ENCODE data around the gene SPOCK3.
"Not testable (repeated sequence)": the region's sequence is repeated elsewhere in the genome, so short reads cannot be mapped to it uniquely, and the experiment has no call there.

SPOCK3 gene

DNA sequence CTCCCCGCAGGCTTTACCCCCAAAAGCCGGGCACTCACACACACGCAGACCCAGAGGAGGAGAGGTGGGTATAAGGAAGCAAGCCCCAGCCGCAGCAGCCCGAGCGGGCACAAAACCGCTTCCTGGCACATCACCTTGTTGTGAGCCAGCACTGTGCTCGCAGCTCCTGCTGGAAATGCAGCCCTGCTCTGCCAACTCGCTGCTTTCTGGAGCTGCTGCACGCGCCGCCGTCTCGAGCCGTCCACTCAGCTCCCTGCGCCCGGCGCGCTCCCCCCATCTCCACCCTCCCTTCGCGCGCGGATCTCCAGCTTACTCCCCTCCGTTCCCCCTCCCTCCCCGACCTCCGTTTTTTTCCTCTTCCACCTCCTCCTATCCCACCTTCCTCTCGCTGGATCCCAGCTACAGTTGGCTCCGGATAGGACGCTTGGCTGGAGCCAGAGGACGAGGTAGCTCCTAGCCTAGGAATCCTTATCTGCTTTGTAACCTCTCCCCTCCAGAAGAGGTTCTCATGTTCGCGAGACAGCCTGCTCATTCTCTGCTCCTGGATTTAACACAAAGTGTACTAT, at the start of gene SPOCK3:
Gene SPOCK3, minus strand, starts transcription at position 179 of the 566 bp plus-strand sequence.
- DNase-seq (ENCODE audit: low read depth): peak; percentile 1

DNA sequence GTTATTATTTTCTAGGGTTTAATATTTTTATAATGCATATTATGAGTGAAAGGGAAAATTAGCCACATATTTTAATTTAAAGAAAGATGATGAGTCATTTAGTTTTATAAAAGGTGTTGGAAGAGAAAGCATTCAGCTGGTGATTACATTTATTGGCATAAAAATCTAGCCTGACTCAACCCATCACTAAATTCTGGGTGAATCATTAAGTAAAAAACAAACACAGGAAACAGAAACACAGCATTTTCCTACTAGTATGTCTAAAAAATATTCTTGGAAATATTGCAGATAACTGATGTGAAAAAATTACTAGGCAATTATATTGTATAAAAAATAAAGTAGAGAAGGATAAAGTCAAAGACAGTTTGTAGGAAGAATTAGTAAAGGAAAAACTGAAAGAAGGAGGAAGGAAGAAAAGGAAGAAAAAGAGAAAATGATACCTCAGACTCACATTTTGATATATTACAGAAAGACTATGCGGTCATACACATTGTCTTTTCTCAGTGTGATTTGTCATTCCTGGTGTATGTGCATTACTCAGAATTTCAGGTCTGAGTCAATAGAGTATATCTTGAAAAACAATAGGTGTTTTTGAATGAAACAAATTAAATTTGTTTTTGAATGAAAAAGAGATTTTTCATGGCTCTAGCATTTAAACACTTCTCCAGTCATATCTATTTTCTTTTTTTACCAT, 48.0 kb upstream of the SPOCK3 start:
- no peak for DNase-seq (ENCODE audit: low read depth)

GRCh38 chr4:167281545-167281944, 47.3 kb upstream of the SPOCK3 start:
- DNase-seq (ENCODE audit: low read depth): not testable (repeated sequence)

DNA sequence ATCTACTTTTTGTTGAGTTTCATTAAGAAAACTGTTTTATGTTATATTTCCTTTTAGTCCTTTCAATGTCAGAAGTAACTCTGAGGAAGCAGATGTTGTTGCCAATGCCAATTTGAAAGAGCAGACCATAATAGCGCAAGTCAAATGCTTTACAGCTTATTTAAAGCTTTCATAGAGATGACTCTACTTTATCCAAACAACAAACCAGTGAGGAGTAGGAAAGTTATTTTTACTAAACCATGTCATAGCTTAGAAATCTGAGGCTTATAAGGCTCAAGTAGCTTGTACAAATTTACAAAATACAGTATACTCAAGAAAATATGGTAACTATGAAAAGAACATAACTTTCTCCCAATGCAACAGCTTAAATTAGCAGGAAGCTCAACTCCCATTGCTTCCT, 40.1 kb upstream of the SPOCK3 start:
- no peak for DNase-seq (ENCODE audit: low read depth)

GRCh38 chr4:167265231-167265630, 30.9 kb upstream of the SPOCK3 start:
- no peak for DNase-seq (ENCODE audit: low read depth)

- DNase-seq (ENCODE audit: low read depth): no peak
These were observed 14.0 kb upstream of the SPOCK3 start for GRCh38 chr4:167248271-167248670.

GRCh38 chr4:167239627-167240026, 5.3 kb upstream of the SPOCK3 start:
- no peak for DNase-seq (ENCODE audit: low read depth)

DNA sequence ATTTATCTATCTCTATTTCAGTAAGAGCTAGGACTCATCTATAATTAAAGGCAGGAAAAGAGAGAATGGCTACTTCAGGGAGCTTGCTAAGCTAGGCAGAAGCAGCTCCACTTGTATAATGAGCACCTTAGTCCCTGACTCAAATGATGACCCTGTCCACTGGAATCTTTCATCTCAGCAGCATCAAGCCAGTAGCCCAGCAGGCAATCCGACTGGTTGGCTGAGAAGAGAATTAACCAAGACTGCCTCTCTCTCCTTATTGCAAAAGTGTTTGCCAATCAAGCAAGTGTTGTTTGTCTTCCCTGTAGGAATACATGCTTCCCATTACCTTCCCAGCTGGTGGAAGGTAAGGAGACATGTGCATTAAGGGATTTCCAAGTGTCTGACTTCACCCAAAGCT, 3.9 kb upstream of the SPOCK3 start:
- DNase-seq (ENCODE audit: low read depth): no peak

DNA sequence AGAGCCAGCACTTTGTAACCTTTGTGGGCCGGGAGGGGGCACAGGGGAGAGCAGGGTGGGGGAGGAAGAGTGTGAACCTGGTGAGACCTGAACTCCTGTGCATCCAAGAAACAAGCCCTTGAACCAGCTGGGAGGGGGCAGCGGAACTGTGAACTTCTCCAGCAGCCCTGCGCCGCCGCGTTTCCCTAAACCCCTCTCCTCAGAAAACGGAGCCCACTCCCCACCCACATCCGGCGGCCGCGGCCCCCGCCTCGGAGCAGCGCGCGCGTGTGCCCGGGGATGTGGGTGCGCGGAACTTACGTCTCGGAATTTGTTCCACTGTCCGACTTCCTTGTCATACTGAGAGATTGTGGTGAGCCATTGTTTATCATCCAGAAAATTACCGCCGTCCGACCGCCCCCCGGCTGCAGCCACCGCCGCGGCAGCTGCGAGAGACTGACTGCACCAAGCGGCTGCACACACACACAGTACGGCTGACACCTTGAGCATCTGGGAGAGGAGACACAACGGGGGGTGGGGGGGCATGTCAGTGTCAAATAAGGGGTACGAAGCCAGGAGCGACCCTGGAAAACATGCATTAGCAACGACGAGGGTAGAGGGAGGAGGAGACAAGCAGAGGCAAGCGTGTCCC, 494 bp downstream of the SPOCK3 start:
- no peak for DNase-seq (ENCODE audit: low read depth)

DNA sequence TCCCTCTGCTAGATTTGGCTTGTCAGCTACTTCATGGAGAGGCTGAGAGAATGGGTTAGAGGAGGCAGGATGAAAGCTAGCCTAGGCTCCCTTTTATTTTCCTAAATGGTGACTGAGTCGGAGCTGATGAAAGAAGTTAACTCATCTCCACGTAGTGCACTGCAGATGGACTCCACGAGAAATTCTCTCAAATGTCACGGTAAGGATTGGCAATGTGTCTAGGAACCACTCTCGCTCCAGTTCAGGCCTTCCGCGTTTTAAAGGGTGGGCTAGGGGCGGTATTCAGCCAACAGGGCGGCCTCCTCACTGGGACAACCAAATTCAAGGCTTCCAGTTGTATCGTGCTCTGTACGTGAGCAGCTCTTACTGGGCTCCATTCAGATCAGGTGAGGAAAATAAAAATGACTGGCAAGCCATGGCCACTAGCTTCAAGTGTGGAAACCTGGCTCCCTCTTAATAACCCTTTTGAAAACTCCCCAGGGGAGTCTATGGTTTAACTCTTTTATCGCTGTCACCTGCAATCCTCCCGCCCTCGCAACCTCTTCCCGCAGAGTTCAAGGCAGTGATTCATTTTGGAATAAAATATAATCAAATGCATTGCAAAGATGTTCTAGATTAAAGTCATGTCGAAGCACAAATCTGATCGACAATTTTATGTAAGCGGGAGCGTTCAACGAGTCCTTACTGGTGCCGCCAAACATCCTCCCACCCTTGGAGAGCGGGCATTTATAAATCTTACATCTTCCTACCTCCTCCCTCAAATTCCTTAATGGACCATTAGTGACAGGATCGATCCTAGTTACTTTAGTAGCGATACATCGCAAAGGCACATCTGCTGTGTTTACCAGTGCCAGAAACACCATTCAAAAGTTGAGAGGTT, 1.2 kb downstream of the SPOCK3 start:
- DNase-seq (ENCODE audit: low read depth): no peak

GRCh38 chr4:167230744-167231143, 3.5 kb downstream of the SPOCK3 start:
- DNase-seq (ENCODE audit: low read depth): no peak

DNA sequence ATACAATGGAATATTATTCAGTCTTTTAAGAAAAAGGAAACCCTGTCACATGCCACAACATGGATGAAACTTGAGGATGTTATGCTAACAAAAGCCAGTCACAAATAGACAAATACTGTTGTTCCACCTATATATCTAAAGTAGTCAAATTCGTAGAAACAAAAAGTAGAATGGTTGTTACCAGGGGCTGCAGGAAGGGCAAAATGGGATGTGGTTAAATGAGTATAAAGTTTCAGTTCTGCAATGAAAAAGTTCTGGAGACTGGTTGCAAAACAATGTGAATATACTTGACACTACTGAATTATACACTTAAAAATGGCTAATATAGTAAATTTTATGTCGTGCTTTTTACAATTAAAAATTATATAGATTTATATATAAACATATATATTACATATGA, 12.2 kb downstream of the SPOCK3 start:
- DNase-seq (ENCODE audit: low read depth): no peak

- DNase-seq (ENCODE audit: low read depth): no peak
These were observed 13.2 kb downstream of the SPOCK3 start for GRCh38 chr4:167221084-167221483.

GRCh38 chr4:167218022-167218608, 16.2 kb downstream of the SPOCK3 start:
- DNase-seq (ENCODE audit: low read depth): no peak

DNA sequence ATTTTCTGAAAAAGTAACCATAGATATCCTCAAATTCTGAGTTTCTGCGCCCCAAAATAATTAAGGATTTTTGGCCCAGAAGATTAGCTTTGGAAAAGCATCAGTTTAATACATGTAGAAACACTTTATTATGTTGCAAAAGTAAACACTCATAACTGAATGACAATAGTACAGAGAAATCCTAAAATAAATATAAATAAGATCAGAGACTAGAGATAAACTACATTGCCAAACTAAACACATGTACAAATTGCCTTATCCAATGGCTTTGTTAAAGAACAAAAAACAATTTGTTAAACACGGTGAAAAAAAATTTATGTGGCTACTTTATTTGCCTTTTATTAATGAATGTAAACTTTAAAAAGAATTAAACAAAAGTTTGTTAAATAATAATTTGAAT, 17.5 kb downstream of the SPOCK3 start:
- no peak for DNase-seq (ENCODE audit: low read depth)

- no peak for DNase-seq (ENCODE audit: low read depth)
These were observed 24.1 kb downstream of the SPOCK3 start for GRCh38 chr4:167210166-167210565.

- DNase-seq (ENCODE audit: low read depth): no peak
These were observed 37.8 kb downstream of the SPOCK3 start for GRCh38 chr4:167196344-167197012.

GRCh38 chr4:167190379-167190778, 43.9 kb downstream of the SPOCK3 start:
- no peak for DNase-seq (ENCODE audit: low read depth)

GRCh38 chr4:167185465-167185864, 48.8 kb downstream of the SPOCK3 start:
- DNase-seq (ENCODE audit: low read depth): no peak

DNA sequence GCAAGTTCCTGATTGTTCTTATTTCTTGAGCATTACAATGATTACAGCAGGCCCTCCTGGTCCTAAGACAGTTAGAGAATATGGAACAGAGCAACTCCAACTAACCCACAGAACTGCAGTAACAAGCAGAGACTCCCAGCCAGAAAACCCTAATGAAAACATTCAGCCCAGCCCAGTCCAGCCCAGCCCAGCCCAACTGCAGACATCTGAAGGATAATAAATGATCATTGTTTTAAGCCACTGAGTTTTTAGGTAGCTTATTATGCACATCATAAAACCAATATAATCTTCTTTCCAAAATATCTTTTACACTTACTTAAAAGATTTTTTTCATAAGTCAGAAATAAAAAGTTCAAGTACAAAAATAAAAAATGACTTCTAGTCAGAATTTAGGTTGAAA, 51.3 kb downstream of the SPOCK3 start:
- no peak for DNase-seq (ENCODE audit: low read depth)

- DNase-seq (ENCODE audit: low read depth): no peak
These were observed 56.4 kb downstream of the SPOCK3 start for GRCh38 chr4:167177925-167178324.

Measured in fibroblast of gingiva (primary cell).